ENCODE measurements around the gene FZD10. TPM values are rescaled to one million over a fixed set of nuclear protein-coding genes. Genes with fewer than 3 reads are reported as not detected.

The FZD10 gene
- total and polyA plus RNA-seq, 10 donors = 0.02 to 0.20 (median 0.11) TPM; not detected in 5

GRCh38 chr12:130153803-130154202 is 8.5 kb upstream of the FZD10 start:
- Histone ChIP-seq H3K9me3 (no peaks in the 10 kb centered on the region), H3K4me1 (no peaks in the 10 kb centered on the region), H3K27me3 (replicated peaks in 1 of 7) (peaks cover 0 to 47% (median 18%) of the 10 kb centered on the region in 7 donors), H3K27ac (no peak overlapping the region), H3K4me3 (no peak overlapping the region), H3K36me3 (no peaks in the 10 kb centered on the region)
- intact Hi-C loops (cut with DNase I; ENCODE audit: low total_unique reads) = no loop called here
- TF ChIP-seq CTCF (IDR thresholded peaks at IDR 0.05 in 8 of 11, conservative IDR thresholded peaks at IDR 0.05 in 3 of 11) (no peak), POLR2A (IDR thresholded peaks at IDR 0.05) (no peak), POLR2AphosphoS5 (IDR thresholded peaks at IDR 0.05) (no peak)
- peak; percentile 51 for DNase-seq
- WGBS, 5 donors = 77 to 87% (median 86%) methylated on average over 7 of the region's 7 CpGs

- 78 to 85% (median 82%) methylated on average over 22 of the region's 22 CpGs for WGBS, 5 donors
- Histone ChIP-seq H3K27me3 (replicated peaks in 1 of 7) (peaks cover 0 to 54% (median 20%) of the 10 kb centered on the region in 7 donors), H3K4me3 (no peak overlapping the region), H3K36me3 (no peaks in the 10 kb centered on the region), H3K27ac (no peak overlapping the region), H3K4me1 (no peaks in the 10 kb centered on the region), H3K9me3 (no peaks in the 10 kb centered on the region)
- no peak for DNase-seq
- no peak for TF ChIP-seq POLR2A (IDR thresholded peaks at IDR 0.05)
- intact Hi-C loops (cut with DNase I; ENCODE audit: low total_unique reads) = no loop called here
These were observed 7.8 kb upstream of the FZD10 start for GRCh38 chr12:130154276-130155070.

- Histone ChIP-seq H3K9me3 (no peaks in the 10 kb centered on the region), H3K27me3 (replicated peaks in 1 of 7) (peaks cover 0 to 65% (median 31%) of the 10 kb centered on the region in 7 donors), H3K36me3 (no peaks in the 10 kb centered on the region), H3K4me3 (no peak overlapping the region), H3K27ac (no peak overlapping the region), H3K4me1 (peaks cover 0 to 2% (median 0%) of the 10 kb centered on the region in 6 donors)
- WGBS, 5 donors = 74 to 84% (median 76%) methylated on average over 10 of the region's 10 CpGs
- TF ChIP-seq POLR2A (IDR thresholded peaks at IDR 0.05) (no peak), CTCF (IDR thresholded peaks at IDR 0.05 in 8 of 11, conservative IDR thresholded peaks at IDR 0.05 in 3 of 11) (no peak), POLR2AphosphoS5 (IDR thresholded peaks at IDR 0.05) (no peak)
- intact Hi-C loops (cut with DNase I; ENCODE audit: low total_unique reads) = no loop called here
- no peak for DNase-seq
These were observed 6.7 kb upstream of the FZD10 start for GRCh38 chr12:130155416-130156073.

- no peaks in the 10 kb centered on the region for H3K36me3 ChIP-seq
These were observed 5.5 kb upstream of the FZD10 start for GRCh38 chr12:130156652-130157275.

More at GRCh38 chr12:130156652-130157275, 5.5 kb upstream of the FZD10 start:
- Histone ChIP-seq H3K4me3 (no peak overlapping the region), H3K4me1 (peaks cover 0 to 14% (median 6%) of the 10 kb centered on the region in 6 donors), H3K27me3 (replicated peaks in 1 of 7) (peaks cover 6 to 77% (median 43%) of the 10 kb centered on the region in 7 donors), H3K27ac (no peak overlapping the region), H3K9me3 (no peaks in the 10 kb centered on the region)
- WGBS, 5 donors = 64 to 74% (median 69%) methylated on average over 13 of the region's 13 CpGs
- TF ChIP-seq POLR2AphosphoS5 (IDR thresholded peaks at IDR 0.05) (no peak), POLR2A (IDR thresholded peaks at IDR 0.05) (no peak), CTCF (IDR thresholded peaks at IDR 0.05 in 8 of 11, conservative IDR thresholded peaks at IDR 0.05 in 3 of 11) (no peak)
- DNase-seq = no peak
- intact Hi-C loops (cut with DNase I; ENCODE audit: low total_unique reads) = no loop called here

All from spleen (tissue), 11 donors.